HG02938 (cell line): ENCODE measurements around the gene MLF1.
"Not testable (repeated sequence)": the region's sequence is repeated elsewhere in the genome, so short reads cannot be mapped to it uniquely, and the experiment has no call there.

Source experiments
- ATAC-seq: cut with Tn5 transposase; IDR thresholded peaks from one replicate; pipeline ENCODE4 v1.9.1; 2021; ENCODE audit warnings: mild to moderate bottlenecking, moderate library complexity; ENCODE audit not compliant: unreplicated experiment

MLF1 gene

GRCh38 chr3:158570999-158571702 lies at the start of gene MLF1:
Gene MLF1 (plus strand): TSS chr3:158571194. CDS start chr3:158571301, 107 bp downstream.
- ATAC-seq, result peak; percentile 98

GRCh38 chr3:158522221-158523136 lies 48.5 kb upstream of the MLF1 start:
- no peak for ATAC-seq

- no peak for ATAC-seq
Observed at GRCh38 chr3:158528076-158528674, 42.8 kb upstream of the MLF1 start.

DNA sequence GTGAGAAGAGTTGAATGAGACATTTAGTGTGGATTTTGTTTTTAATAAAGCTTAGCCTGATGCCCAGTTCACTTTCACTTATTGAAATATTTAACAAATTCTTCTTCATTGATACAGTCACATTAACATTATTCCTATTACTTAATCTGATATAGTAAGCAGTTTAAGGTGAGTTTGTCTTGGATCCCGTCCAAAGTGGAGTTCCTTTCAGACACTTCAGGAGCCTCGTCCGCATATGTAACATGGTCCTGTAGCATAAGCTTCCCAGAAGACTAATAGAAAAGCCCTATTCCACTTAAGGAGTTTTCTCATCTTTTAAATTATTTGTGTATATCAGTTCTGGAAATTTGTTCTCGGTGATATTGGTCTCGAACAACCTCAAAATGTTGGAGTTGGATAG lies 39.7 kb upstream of the MLF1 start:
- ATAC-seq, result no peak

DNA sequence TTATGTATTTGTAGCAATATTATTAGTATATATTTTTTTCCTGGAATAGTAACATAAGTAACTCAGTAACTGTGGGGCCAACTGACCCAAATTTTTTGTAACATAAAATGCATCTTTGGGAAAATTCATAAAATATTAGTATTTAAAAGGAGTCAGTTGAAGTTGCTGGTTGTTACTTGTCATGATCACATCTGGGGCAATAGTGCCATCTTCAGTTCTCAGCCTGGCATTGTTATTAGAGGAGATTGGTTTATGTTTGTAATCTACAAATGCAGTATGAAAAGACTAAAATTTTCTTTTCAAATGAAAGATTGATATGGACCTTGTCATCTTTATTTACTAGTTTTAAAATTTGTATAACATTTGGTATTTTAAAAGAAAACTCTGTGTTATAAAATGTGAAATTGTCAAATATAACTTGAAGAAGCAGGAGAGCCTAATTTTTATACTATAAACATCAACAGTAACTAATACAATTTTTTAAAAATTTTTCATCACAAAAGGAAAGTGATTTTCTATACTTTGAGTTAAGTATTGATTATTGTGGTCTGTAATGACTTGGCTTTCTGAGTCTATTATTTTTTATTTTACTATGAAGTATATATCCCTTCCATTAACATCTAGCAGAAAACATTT lies 38.8 kb upstream of the MLF1 start:
- peak; percentile 53 for ATAC-seq

- no peak for ATAC-seq
Observed at GRCh38 chr3:158535918-158536317, 35.1 kb upstream of the MLF1 start.

- peak; percentile 75 for ATAC-seq
Observed at GRCh38 chr3:158539414-158540014, 31.5 kb upstream of the MLF1 start.

DNA sequence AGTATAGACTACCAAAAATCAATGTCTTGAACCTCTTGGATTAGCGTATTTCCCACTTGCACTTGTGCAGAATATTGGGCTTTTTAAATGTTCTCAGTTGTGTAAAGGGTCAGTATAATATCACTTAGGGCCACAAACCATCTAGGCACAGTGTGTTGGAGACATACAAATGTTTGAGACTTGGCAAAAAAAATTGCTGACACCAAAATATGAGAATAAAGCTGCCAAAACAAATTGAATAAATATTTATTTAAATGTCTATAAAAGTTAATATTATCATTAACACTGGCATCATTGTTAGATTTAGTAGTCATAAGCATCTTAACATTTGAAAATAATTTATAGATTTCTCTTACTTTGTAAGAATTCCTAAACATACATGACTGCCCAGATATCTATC lies 30.9 kb upstream of the MLF1 start:
- ATAC-seq, result no peak

DNA sequence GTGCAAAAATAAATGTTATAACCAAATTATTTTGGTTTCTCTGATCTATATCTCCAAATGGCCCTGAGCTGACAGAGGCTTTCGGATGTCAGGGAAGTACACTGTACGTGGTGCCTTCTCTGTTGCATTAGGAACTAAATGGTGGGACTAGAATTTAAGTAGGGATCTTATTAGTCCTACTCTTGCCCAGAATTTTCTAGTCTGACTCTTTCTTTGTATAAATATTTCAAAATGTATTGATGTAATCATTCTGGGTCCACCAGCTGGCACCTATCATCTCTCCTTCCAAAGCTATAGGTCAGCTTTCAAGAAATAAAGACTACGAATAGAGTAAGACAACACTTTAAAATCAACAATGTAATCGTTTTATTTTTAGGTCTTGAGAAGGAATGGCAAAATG lies 22.3 kb upstream of the MLF1 start:
- ATAC-seq, result no peak

DNA sequence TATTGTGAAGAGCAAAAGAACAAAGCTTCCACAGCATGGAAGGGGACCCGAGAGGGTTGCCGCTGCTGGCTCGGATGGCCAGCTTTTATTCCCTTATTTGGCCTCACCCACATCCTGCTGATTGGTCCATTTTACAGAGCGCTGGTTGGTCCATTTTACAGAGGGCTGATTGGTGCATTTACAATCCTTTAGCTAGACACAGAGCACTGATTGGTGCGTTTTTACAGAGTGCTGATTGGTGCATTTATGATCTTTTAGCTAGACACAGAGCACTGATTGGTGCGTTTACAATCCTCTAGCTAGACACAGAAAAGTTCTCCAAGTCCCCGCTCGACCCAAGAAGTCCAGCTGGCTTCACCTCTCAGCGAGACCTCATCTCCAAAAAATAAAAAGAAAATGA lies 21.1 kb upstream of the MLF1 start:
- ATAC-seq, result not testable (repeated sequence)

DNA sequence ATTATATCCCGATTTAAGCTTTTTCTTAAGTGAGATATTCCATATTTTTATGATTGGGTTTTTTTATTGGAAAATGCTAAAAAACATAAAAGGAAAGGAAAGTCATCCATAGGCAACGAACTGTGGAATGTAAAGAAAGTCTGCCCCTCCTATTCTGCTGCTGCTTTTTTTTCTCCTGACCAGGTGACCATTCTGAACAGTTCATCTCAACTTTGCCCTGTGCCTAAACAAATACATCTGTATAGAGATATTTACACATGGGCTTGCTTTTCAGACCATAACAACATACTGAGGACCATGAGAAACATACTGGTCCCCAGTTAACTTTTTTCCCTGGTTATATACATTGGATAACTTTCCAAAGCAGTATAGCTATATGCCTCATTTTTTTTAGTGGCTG lies 18.9 kb upstream of the MLF1 start:
- no peak for ATAC-seq

DNA sequence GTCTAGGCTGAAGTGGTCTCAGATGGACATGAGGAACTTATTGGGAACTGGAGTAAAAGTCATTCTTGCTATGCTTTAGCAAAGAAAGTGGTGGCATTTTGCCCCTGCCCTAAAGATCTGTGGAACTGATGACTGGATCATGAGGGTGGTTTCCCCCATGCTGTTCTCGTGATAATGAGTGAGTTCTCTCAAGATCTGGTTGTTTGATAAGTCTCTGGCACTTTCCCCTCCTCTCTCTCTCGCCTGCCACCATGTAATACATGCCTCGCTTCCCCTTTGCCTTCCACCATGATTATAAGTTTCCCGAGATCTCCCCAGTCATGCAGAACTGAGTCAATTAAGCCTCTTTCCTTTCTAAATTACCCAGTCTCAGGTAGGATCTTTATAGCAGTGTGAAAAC lies 11.5 kb upstream of the MLF1 start:
- ATAC-seq, result no peak

DNA sequence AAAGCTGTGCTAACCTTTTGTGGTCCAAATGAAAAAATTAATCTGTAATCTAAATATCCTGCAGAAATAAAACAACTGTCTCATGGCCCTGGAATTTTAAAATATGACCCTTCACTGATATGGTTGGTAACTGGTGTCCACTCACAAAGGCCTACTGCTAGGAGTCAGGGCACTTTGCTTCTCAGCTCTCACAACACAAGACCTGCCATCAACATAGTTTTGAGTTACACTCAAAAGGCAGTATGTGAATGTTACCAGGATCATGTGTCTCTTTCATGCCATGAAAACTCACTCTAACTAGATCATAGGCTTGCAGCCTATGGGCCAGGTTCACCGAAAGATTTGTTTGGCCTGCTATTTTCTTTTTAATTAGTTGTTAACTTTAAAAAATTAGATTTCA lies 10.0 kb upstream of the MLF1 start:
- no peak for ATAC-seq

GRCh38 chr3:158562674-158563073 lies 8.3 kb upstream of the MLF1 start:
- ATAC-seq, result no peak

DNA sequence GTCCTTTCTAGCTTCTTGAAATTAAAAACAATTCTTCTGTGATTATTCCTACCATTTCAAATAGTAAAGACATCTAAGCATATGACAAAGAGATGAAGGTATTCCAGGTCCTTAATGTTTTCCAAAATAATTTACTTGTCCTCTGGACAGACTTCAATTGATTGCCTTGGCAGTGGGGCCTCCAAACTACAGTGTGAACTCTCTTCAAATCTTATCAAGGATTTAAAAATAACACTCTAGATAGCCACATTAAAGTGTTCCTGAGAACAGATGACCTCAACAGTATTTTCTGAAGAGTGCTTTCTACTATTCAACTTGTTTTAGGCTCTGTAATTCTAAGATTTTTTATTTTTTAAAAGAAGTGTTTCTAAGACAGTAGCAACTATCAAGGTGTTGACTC lies 7.9 kb upstream of the MLF1 start:
- no peak for ATAC-seq

- ATAC-seq, result no peak
Observed at GRCh38 chr3:158565076-158565475, 5.9 kb upstream of the MLF1 start.

GRCh38 chr3:158568784-158569183 lies 2.2 kb upstream of the MLF1 start:
- ATAC-seq, result no peak

- no peak for ATAC-seq
Observed at GRCh38 chr3:158569794-158570193, 1.2 kb upstream of the MLF1 start.

DNA sequence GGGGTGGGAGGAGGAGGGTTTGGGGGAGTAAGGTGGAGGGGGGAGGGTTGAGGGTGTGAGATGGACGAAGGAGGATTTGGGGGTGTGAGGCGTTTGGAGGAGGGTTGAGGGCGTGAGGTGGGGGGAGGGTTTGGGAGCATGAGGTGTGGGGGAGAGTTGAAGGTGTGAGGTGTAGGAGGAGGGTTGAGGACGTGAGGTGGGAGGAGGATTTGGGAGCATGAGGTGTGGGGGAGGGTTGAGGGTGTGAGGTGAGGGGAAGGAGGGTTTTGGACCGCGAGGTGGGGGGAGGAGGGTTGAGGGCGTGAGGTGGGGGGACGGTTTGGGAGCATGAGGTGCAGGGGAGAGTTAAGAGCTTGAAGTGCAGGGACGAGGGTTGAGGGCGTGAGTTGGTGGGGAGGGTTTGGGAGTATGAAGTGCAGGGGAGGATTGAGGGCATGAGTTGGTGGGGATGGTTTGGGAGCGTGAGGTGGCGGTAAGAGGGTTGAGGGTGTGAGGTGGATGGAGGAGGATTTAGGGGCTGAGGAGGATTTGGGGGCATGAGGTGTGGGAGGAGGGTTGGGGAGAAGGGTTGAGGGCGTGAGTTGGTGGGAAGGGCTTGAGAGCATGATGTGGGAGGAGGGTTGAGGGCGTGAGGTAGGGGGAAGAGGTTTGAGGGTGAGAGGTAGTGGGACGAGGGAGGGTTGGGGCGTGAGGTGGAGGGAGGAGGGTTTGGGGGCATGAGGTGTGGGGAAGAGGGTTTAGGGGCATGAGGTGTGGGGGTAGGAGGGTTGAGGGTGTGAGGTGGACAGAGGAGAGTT lies 1.2 kb downstream of the MLF1 start:
- no peak for ATAC-seq

DNA sequence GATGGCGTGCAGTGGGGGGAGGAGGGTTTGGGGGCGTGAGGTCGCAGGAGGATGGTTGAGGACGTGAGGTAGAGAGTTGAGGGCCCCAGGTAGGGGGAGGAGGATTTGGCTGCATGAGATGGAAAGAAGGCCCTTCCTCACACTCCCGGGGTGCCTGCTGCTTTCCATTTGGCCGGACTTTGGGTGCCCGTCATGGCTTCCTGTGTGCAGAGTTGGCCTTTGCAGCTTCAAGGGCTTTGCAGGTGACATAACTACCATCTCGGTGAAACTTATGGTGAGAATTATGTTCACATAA lies 1.7 kb downstream of the MLF1 start:
- no peak for ATAC-seq
